Vagina (tissue), 2 donors: ENCODE data around the gene STEAP4.

Experiments used
- CTCF ChIP-seq, 3 experiments: fragments of 450-650 bp in 2 of 3; fragments of 200-600 bp in 1 of 3; sonication (generic) in 1 of 3; IDR thresholded peaks; one replicate each; pipeline ENCODE4 v1.5.1; 2017 to 2019; ENCODE audit warnings: antibody characterized with exemption in 3 of 3, mild to moderate bottlenecking in 2 of 3, moderate library complexity in 2 of 3
- POLR2AphosphoS5 ChIP-seq, 2 donors: sonication (generic); formaldehyde crosslinking; IDR thresholded peaks; one replicate each; pipeline ENCODE4 v1.9.0; 2017; ENCODE audit warnings: antibody characterized with exemption in 2 of 2, mild to moderate bottlenecking in 2 of 2, low read depth in 1 of 2; ENCODE audit not compliant: insufficient read depth in 1 of 2

- TF ChIP-seq POLR2AphosphoS5 (IDR thresholded peaks at IDR 0.05; ENCODE audit: insufficient read depth in 1 of 2, low read depth in 1 of 2) = no peak
- no peak for TF ChIP-seq CTCF (IDR thresholded peaks at IDR 0.05)
Observed at GRCh38 chr7:88230646-88231045, 76.0 kb downstream of the STEAP4 start.
